ENCODE results near the gene RAB27B.

DNA sequence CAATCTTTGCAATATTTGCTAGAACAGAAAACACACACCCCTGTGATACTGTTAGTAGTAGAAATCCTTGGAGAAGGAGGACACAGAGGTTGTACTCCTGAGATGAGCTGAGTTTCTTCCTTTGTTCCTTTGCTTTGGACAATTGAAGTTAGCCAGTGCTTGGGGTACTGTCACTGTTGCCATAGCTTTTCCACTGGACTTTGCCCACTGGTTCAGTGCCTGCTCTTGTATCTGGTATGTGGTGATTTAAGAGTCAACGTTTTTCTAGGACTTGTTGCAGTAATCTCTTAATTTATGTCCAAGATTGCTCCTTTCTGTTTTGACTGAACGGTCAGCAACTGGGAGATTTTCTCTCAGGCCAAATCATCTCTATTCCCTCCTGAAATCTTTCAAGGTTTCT lies 26.1 kb upstream of the RAB27B start:
- TF ChIP-seq, protein P1, sequence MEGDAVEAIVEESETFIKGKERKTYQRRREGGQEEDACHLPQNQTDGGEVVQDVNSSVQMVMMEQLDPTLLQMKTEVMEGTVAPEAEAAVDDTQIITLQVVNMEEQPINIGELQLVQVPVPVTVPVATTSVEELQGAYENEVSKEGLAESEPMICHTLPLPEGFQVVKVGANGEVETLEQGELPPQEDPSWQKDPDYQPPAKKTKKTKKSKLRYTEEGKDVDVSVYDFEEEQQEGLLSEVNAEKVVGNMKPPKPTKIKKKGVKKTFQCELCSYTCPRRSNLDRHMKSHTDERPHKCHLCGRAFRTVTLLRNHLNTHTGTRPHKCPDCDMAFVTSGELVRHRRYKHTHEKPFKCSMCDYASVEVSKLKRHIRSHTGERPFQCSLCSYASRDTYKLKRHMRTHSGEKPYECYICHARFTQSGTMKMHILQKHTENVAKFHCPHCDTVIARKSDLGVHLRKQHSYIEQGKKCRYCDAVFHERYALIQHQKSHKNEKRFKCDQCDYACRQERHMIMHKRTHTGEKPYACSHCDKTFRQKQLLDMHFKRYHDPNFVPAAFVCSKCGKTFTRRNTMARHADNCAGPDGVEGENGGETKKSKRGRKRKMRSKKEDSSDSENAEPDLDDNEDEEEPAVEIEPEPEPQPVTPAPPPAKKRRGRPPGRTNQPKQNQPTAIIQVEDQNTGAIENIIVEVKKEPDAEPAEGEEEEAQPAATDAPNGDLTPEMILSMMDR (conservative IDR thresholded peaks at IDR 0.05; ENCODE audit: low read depth, low read length) = no peak
- TF ChIP-seq EZH2phosphoT487 (IDR thresholded peaks at IDR 0.05; ENCODE audit: borderline replicate concordance, low read length) = no peak
